ENCODE data around the gene HSPB2. TPM values are rescaled to one million over a fixed set of nuclear protein-coding genes. Genes with fewer than 3 reads are reported as not detected.
A peak's percentile ranks its signal among the peaks of the same experiment; 100 is the strongest.
"Not testable (repeated sequence)": the region's sequence is repeated elsewhere in the genome, so short reads cannot be mapped to it uniquely, and the experiment has no call there.

HSPB2 gene
- polyA plus RNA-seq, 6 donors from 2014 or later, result not detected

- no peaks in the 10 kb centered on the region for H3K36me3 Mint-ChIP-seq
- peaks cover 0 to 4% (median 0%) of the 10 kb centered on the region in 3 donors for H3K4me1 Mint-ChIP-seq
- peak within 1 kb of the TSS in 1 of 6 donors; percentile 6 for H3K27ac Mint-ChIP-seq
- DNase-seq, result no peak
- ATAC-seq (ENCODE audit: low read depth in 2 of 2), result no peak
- H3K27me3 Mint-ChIP-seq, result peaks cover 40 to 67% (median 45%) of the 10 kb centered on the region in 3 donors
- H3K4me3 Mint-ChIP-seq, result no peak within 1 kb of the TSS
- peaks cover 0 to 3% (median 0%) of the 10 kb centered on the region in 7 donors for H3K9me3 Mint-ChIP-seq
Measured at GRCh38 chr11:111918390-111919256, 6.1 kb downstream of the HSPB2 start, which contains the start of gene C11orf52. C11orf52 (plus strand) TSS chr11:111918913; CDS start chr11:111918973, 60 bp downstream.

GRCh38 chr11:111920908-111921307 lies 8.4 kb downstream of the HSPB2 start:
- Mint-ChIP-seq H3K27me3 (peaks cover 25 to 57% (median 29%) of the 10 kb centered on the region in 3 donors), H3K9me3 (peaks cover 0 to 3% (median 0%) of the 10 kb centered on the region in 7 donors), H3K27ac (no peak overlapping the region), H3K4me1 (peaks cover 0 to 6% (median 3%) of the 10 kb centered on the region in 3 donors), H3K4me3 (no peak overlapping the region), H3K36me3 (no peaks in the 10 kb centered on the region)
- no peak for ATAC-seq (ENCODE audit: low read depth in 2 of 2)
- DNase-seq, result no peak

- ATAC-seq (ENCODE audit: low read depth in 2 of 2) (no peak), DNase-seq (no peak)
- Mint-ChIP-seq H3K4me3 (no peak overlapping the region), H3K4me1 (peaks cover 0 to 10% (median 10%) of the 10 kb centered on the region in 3 donors), H3K36me3 (no peaks in the 10 kb centered on the region), H3K9me3 (peaks cover 0 to 3% (median 0%) of the 10 kb centered on the region in 7 donors), H3K27ac (no peak overlapping the region), H3K27me3 (peaks cover 17 to 49% (median 25%) of the 10 kb centered on the region in 3 donors)
Measured at GRCh38 chr11:111921541-111922230, 9.2 kb downstream of the HSPB2 start.

- H3K9me3 Mint-ChIP-seq, result peaks cover 0 to 3% (median 0%) of the 10 kb centered on the region in 7 donors
- no peak overlapping the region for H3K4me3 Mint-ChIP-seq
- no peak for ATAC-seq (ENCODE audit: low read depth in 2 of 2)
- no peak for DNase-seq
- peaks cover 8 to 42% (median 18%) of the 10 kb centered on the region in 3 donors for H3K27me3 Mint-ChIP-seq
- H3K27ac Mint-ChIP-seq, result no peak overlapping the region
- H3K36me3 Mint-ChIP-seq, result no peaks in the 10 kb centered on the region
- peaks cover 9 to 17% (median 14%) of the 10 kb centered on the region in 3 donors for H3K4me1 Mint-ChIP-seq
Measured at GRCh38 chr11:111922803-111923202, 10.3 kb downstream of the HSPB2 start.

GRCh38 chr11:111923351-111923788 lies 10.8 kb downstream of the HSPB2 start:
- Mint-ChIP-seq H3K27me3 (peaks cover 8 to 36% (median 13%) of the 10 kb centered on the region in 3 donors), H3K36me3 (no peaks in the 10 kb centered on the region), H3K9me3 (peaks cover 0 to 3% (median 0%) of the 10 kb centered on the region in 7 donors), H3K27ac (no peak overlapping the region), H3K4me1 (peaks cover 9 to 17% (median 14%) of the 10 kb centered on the region in 3 donors), H3K4me3 (no peak overlapping the region)
- ATAC-seq (ENCODE audit: low read depth in 2 of 2) (no peak), DNase-seq (no peak)

- Mint-ChIP-seq H3K9me3 (peaks cover 0 to 3% (median 0%) of the 10 kb centered on the region in 7 donors), H3K27me3 (peaks cover 8 to 30% (median 11%) of the 10 kb centered on the region in 3 donors), H3K36me3 (no peaks in the 10 kb centered on the region), H3K4me3 (no peak overlapping the region), H3K4me1 (peaks cover 9 to 17% (median 14%) of the 10 kb centered on the region in 3 donors), H3K27ac (peak overlapping the region in 1 of 6 donors; percentile 36)
- no peak for DNase-seq
- ATAC-seq (ENCODE audit: low read depth in 2 of 2), result no peak
Measured at GRCh38 chr11:111923951-111924350, 11.4 kb downstream of the HSPB2 start.

- ATAC-seq (ENCODE audit: low read depth in 2 of 2) (no peak), DNase-seq (no peak)
- Mint-ChIP-seq H3K4me3 (peak overlapping the region; percentile 29 to 89 (median 70)), H3K36me3 (no peaks in the 10 kb centered on the region), H3K9me3 (peaks cover 0 to 3% (median 0%) of the 10 kb centered on the region in 7 donors), H3K27ac (peak overlapping the region in 4 of 6 donors; percentile 36 to 93 (median 90)), H3K4me1 (peaks cover 9 to 17% (median 14%) of the 10 kb centered on the region in 3 donors), H3K27me3 (peaks cover 3 to 15% (median 8%) of the 10 kb centered on the region in 3 donors)
Measured at GRCh38 chr11:111925953-111926352, 13.4 kb downstream of the HSPB2 start.

- Mint-ChIP-seq H3K4me3 (peak overlapping the region; percentile 68 to 93 (median 88)), H3K27ac (peak overlapping the region; percentile 89 to 95 (median 92)), H3K9me3 (peaks cover 0 to 3% (median 0%) of the 10 kb centered on the region in 7 donors), H3K27me3 (peaks cover 0 to 13% (median 3%) of the 10 kb centered on the region in 3 donors), H3K4me1 (peaks cover 9 to 17% (median 14%) of the 10 kb centered on the region in 3 donors), H3K36me3 (no peaks in the 10 kb centered on the region)
- peak; percentile 85 for ATAC-seq (ENCODE audit: low read depth in 2 of 2)
- peak; percentile 98 for DNase-seq
Measured at GRCh38 chr11:111926505-111927391, 14.2 kb downstream of the HSPB2 start.

GRCh38 chr11:111930472-111930871 lies 17.9 kb downstream of the HSPB2 start:
- Mint-ChIP-seq H3K27ac (no peak overlapping the region), H3K36me3 (no peaks in the 10 kb centered on the region), H3K27me3 (peaks cover 3 to 9% (median 8%) of the 10 kb centered on the region in 3 donors)

GRCh38 chr11:111932611-111932950 lies 20.0 kb downstream of the HSPB2 start:
- Mint-ChIP-seq H3K27ac (peak overlapping the region in 1 of 6 donors; percentile 75), H3K4me3 (no peak overlapping the region)
- no peak for ATAC-seq (ENCODE audit: low read depth in 2 of 2)

More at GRCh38 chr11:111930472-111930871, 17.9 kb downstream of the HSPB2 start:
- peaks cover 0 to 3% (median 0%) of the 10 kb centered on the region in 7 donors for H3K9me3 Mint-ChIP-seq
- H3K4me3 Mint-ChIP-seq, result no peak overlapping the region
- peaks cover 9 to 23% (median 19%) of the 10 kb centered on the region in 3 donors for H3K4me1 Mint-ChIP-seq
- ATAC-seq (ENCODE audit: low read depth in 2 of 2), result no peak
- DNase-seq, result no peak

GRCh38 chr11:111933176-111933575 lies 20.6 kb downstream of the HSPB2 start:
- not testable (repeated sequence) for ATAC-seq (ENCODE audit: low read depth in 2 of 2); H3K27ac Mint-ChIP-seq; H3K4me3 Mint-ChIP-seq; H3K36me3 Mint-ChIP-seq; H3K9me3 Mint-ChIP-seq; DNase-seq
- H3K27me3 Mint-ChIP-seq, result peaks cover 3 to 19% (median 16%) of the 10 kb centered on the region in 3 donors
- H3K4me1 Mint-ChIP-seq, result peaks cover 17 to 26% (median 21%) of the 10 kb centered on the region in 3 donors

More at GRCh38 chr11:111932611-111932950, 20.0 kb downstream of the HSPB2 start:
- H3K27me3 Mint-ChIP-seq, result peaks cover 3 to 19% (median 16%) of the 10 kb centered on the region in 3 donors
- no peaks in the 10 kb centered on the region for H3K9me3 Mint-ChIP-seq
- H3K4me1 Mint-ChIP-seq, result peaks cover 12 to 20% (median 17%) of the 10 kb centered on the region in 3 donors
- no peak for DNase-seq
- H3K36me3 Mint-ChIP-seq, result no peaks in the 10 kb centered on the region

GRCh38 chr11:111933872-111934271 lies 21.3 kb downstream of the HSPB2 start:
- H3K4me1 Mint-ChIP-seq, result peaks cover 24 to 33% (median 28%) of the 10 kb centered on the region in 3 donors
- ATAC-seq (ENCODE audit: low read depth in 2 of 2) (no peak), DNase-seq (no peak)
- no peaks in the 10 kb centered on the region for H3K9me3 Mint-ChIP-seq
- no peaks in the 10 kb centered on the region for H3K36me3 Mint-ChIP-seq
- H3K27me3 Mint-ChIP-seq, result peaks cover 3 to 19% (median 16%) of the 10 kb centered on the region in 3 donors
- H3K27ac Mint-ChIP-seq, result no peak overlapping the region
- H3K4me3 Mint-ChIP-seq, result no peak overlapping the region

All from naive B cell (primary cell).